MG63 (cell line): ENCODE data around the gene SLC22A6. TPM values are rescaled to one million over a fixed set of nuclear protein-coding genes. Genes with fewer than 3 reads are reported as not detected.

Experiments used
- total RNA-seq: library from RNA; depleted of rRNA; stranded (reverse); fragments of >200 nt; shearing (Covaris generic); gene quantifications from 2 replicates; pipeline ENCODE4 v1.2.3, GENCODE V29; 2014; ENCODE audit warnings: low replicate concordance; rRNA removed

SLC22A6 gene
- total RNA-seq, 1 experiment from 2014 or later = not detected

Other genes starting within 250 kb of the SLC22A6 start
- gene ZBTB3, start 230.8 kb downstream of the SLC22A6 start, total RNA-seq = 8.5 and 19.1 TPM in 2 replicates
- gene POLR2G, start 223.4 kb downstream of the SLC22A6 start, total RNA-seq = 77.9 and 85.4 TPM in 2 replicates
- 22.9 and 28.7 TPM in 2 replicates for gene TAF6L, start 213.6 kb downstream of the SLC22A6 start, total RNA-seq
- gene TMEM179B, start 197.6 kb downstream of the SLC22A6 start, total RNA-seq = 27.5 and 46.6 TPM in 2 replicates
- 13.8 and 32.0 TPM in 2 replicates for gene TMEM223, start 193.0 kb downstream of the SLC22A6 start, total RNA-seq
- 5.4 and 15.6 TPM in 2 replicates for gene NXF1, start 179.5 kb downstream of the SLC22A6 start, total RNA-seq
- gene STX5, start 152.9 kb downstream of the SLC22A6 start, total RNA-seq = 28.0 and 42.3 TPM in 2 replicates
- gene TEX54, start 152.1 kb downstream of the SLC22A6 start, total RNA-seq = not detected in 2 replicates
- 135 and 139 TPM in 2 replicates for gene WDR74, start 145.4 kb downstream of the SLC22A6 start, total RNA-seq
- 545 and 579 TPM in 2 replicates for gene SLC3A2, start 104.1 kb downstream of the SLC22A6 start, total RNA-seq
- gene CHRM1, start 63.6 kb downstream of the SLC22A6 start, total RNA-seq = 0.22 and 1.3 TPM in 2 replicates
- gene SLC22A8, start 30.9 kb upstream of the SLC22A6 start, total RNA-seq = not detected in 2 replicates
- not detected in 2 replicates for gene SLC22A24, start 159.3 kb upstream of the SLC22A6 start, total RNA-seq